PC-3 (cell line): ENCODE data around the gene IRF5. TPM values are rescaled to one million over a fixed set of nuclear protein-coding genes. Genes with fewer than 3 reads are reported as not detected.

Experiments used
- ATAC-seq: fragments of 200-7000 bp; cut with Tn5 transposase; 2 replicates; pipeline ENCODE4 v1.9.1; 2020; ENCODE audit warnings: mild to moderate bottlenecking, moderate library complexity
- BruUV-seq: library from RNA; stranded (reverse); fragments of 400-500 nt; replicated peaks from 2 replicates; lab custom pipeline; 2021; lab: Mats Ljungman, UMichigan
- CTCF ChIA-PET: fragments of 300-600 bp; sonication (Branson Sonifier 250); formaldehyde crosslinking; loops from one replicate; lab custom pipeline; 2022; ENCODE audit warnings: antibody characterized with exemption; lab: Charles Lee
- POLR2A ChIA-PET: fragments of 300-600 bp; sonication (Branson Sonifier 250); formaldehyde crosslinking; loops from one replicate; lab custom pipeline; 2022; ENCODE audit warnings: antibody characterized with exemption; ENCODE audit not compliant: unreplicated experiment; lab: Charles Lee
- DNase-seq: peaks from one replicate; pipeline ENCODE4 v3.0.0-alpha.2; 2015
- H2AFZ ChIP-seq: fragments of 300-600 bp; sonication (generic); 2 replicates; pipeline ENCODE4 v1.6.0; 2016; ENCODE audit warnings: antibody characterized with exemption, low read length
- H3F3A ChIP-seq: fragments of 300-600 bp; sonication (generic); one replicate; pipeline ENCODE4 v1.6.0; 2017; ENCODE audit warnings: antibody characterized with exemption, low read length, control low read depth, mild to moderate bottlenecking; ENCODE audit not compliant: unreplicated experiment
- H3K27ac ChIP-seq: fragments of 300-600 bp; sonication (generic); 2 replicates; pipeline ENCODE4 v1.5.1; 2016; ENCODE audit warnings: mild to moderate bottlenecking, low read length
- H3K27me3 ChIP-seq: fragments of 300-600 bp; sonication (generic); 2 replicates; pipeline ENCODE4 v1.6.1; 2016; ENCODE audit warnings: low read length, mixed read lengths
- H3K36me3 ChIP-seq: fragments of 300-600 bp; sonication (generic); 2 replicates; pipeline ENCODE4 v1.6.1; 2016; ENCODE audit warnings: low read depth, mixed run types, low read length, mixed read lengths
- H3K4me1 ChIP-seq: fragments of 300-600 bp; sonication (generic); 2 replicates; pipeline ENCODE4 v1.5.1; 2016; ENCODE audit warnings: low read length; ENCODE audit not compliant: insufficient read depth
- H3K4me2 ChIP-seq: fragments of 300-600 bp; sonication (generic); 2 replicates; pipeline ENCODE4 v1.6.0; 2016; ENCODE audit warnings: low read length
- H3K4me3 ChIP-seq: fragments of 300-600 bp; sonication (generic); 2 replicates; pipeline ENCODE4 v1.5.1; 2016; ENCODE audit warnings: mild to moderate bottlenecking, low read length, mixed read lengths
- H3K79me2 ChIP-seq: fragments of 300-600 bp; sonication (generic); 2 replicates; pipeline ENCODE4 v1.6.1; 2017; ENCODE audit warnings: low read length, mixed read lengths
- H3K9ac ChIP-seq: fragments of 300-600 bp; sonication (generic); 2 replicates; pipeline ENCODE4 v1.6.0; 2016; ENCODE audit warnings: mild to moderate bottlenecking, low read length
- H3K9me2 ChIP-seq: fragments of 300-600 bp; sonication (generic); replicated peaks from 2 replicates; pipeline ENCODE4 v1.6.1; 2016; ENCODE audit warnings: mixed run types, low read length, mixed read lengths
- H3K9me3 ChIP-seq: fragments of 300-600 bp; sonication (generic); 2 replicates; pipeline ENCODE4 v1.6.1; 2016; ENCODE audit warnings: low read length, mixed read lengths
- H4K20me1 ChIP-seq: fragments of 300-600 bp; sonication (generic); 2 replicates; pipeline ENCODE4 v1.6.1; 2016; ENCODE audit warnings: low read length, mixed read lengths
- EZH2 ChIP-seq: fragments of 300-600 bp; sonication (generic); IDR thresholded peaks from one replicate; pipeline ENCODE4 v1.6.1; 2017; ENCODE audit warnings: antibody characterized with exemption, mild to moderate bottlenecking, low read length; ENCODE audit not compliant: unreplicated experiment
- EZH2phosphoT487 ChIP-seq: fragments of 300-600 bp; sonication (generic); IDR thresholded peaks from 2 replicates; pipeline ENCODE4 v1.6.1; 2018; ENCODE audit warnings: mild to moderate bottlenecking, antibody characterized with exemption, low read length, borderline replicate concordance
- intact Hi-C: fragments of 100-400 bp; cut with micrococcal nuclease; formaldehyde crosslinking; loops from 2 replicates; pipeline ENCODE4 v1.9.0; 2023
- total RNA-seq: library from RNA; depleted of rRNA; stranded (reverse); fragments of >200 nt; gene quantifications from 2 replicates; pipeline ENCODE4 v1.2.3, GENCODE V29; 2014
- TF ChIP-seq, protein P1 (sequence below): fragments of 300-600 bp; sonication (generic); conservative IDR thresholded peaks from 2 replicates; pipeline ENCODE4 v1.5.1; 2017; ENCODE audit warnings: antibody characterized with exemption, low read depth, mild to moderate bottlenecking, low read length

The IRF5 gene
- total RNA-seq, 1 experiment from 2014 or later: 15.3 TPM

DNA sequence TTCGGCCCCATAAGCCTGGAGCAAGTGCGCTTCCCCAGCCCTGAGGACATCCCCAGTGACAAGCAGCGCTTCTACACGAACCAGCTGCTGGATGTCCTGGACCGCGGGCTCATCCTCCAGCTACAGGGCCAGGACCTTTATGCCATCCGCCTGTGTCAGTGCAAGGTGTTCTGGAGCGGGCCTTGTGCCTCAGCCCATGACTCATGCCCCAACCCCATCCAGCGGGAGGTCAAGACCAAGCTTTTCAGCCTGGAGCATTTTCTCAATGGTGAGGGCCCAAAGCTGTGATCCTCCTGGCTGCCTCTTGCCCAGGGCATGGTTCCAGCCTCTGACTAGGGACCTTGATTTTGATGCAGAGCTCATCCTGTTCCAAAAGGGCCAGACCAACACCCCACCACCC, 10.1 kb downstream of the IRF5 start:
- intact Hi-C loops: no loop called here
- Histone ChIP-seq H3K4me2 (no peak overlapping the region), H3K27me3 (no peaks in the 10 kb centered on the region), H2AFZ (no peak overlapping the region), H3K4me3 (no peak overlapping the region), H3K9me2 (no peaks in the 10 kb centered on the region), H3K9me3 (no peaks in the 10 kb centered on the region), H3K27ac (no peak overlapping the region), H3K9ac (no peak overlapping the region), H3K79me2 (no peaks in the 10 kb centered on the region), H3F3A (no peaks in the 10 kb centered on the region), H4K20me1 (no peaks in the 10 kb centered on the region), H3K4me1 (no peaks in the 10 kb centered on the region), H3K36me3 (0 out of 2 replicates have a peak, but pooled peaks cover 5% of the 10 kb centered on the region)
- POLR2A ChIA-PET: interaction anchor here (0.6 kb wide), 1 partner anchor 122 kb away, joined by 6 read pairs; no protein-coding TSS in a partner anchor
- peak; percentile 45 for ATAC-seq
- CTCF ChIA-PET: interaction anchor here (1.0 kb wide), 1 partner anchor 25 kb away, joined by 3 read pairs; no protein-coding TSS in a partner anchor
- TF ChIP-seq EZH2phosphoT487: no peak
- no peak for TF ChIP-seq EZH2
- TF ChIP-seq, protein P1, sequence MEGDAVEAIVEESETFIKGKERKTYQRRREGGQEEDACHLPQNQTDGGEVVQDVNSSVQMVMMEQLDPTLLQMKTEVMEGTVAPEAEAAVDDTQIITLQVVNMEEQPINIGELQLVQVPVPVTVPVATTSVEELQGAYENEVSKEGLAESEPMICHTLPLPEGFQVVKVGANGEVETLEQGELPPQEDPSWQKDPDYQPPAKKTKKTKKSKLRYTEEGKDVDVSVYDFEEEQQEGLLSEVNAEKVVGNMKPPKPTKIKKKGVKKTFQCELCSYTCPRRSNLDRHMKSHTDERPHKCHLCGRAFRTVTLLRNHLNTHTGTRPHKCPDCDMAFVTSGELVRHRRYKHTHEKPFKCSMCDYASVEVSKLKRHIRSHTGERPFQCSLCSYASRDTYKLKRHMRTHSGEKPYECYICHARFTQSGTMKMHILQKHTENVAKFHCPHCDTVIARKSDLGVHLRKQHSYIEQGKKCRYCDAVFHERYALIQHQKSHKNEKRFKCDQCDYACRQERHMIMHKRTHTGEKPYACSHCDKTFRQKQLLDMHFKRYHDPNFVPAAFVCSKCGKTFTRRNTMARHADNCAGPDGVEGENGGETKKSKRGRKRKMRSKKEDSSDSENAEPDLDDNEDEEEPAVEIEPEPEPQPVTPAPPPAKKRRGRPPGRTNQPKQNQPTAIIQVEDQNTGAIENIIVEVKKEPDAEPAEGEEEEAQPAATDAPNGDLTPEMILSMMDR: no peak
- BruUV-seq: no TSS peak
- peak; percentile 18 for DNase-seq

DNA sequence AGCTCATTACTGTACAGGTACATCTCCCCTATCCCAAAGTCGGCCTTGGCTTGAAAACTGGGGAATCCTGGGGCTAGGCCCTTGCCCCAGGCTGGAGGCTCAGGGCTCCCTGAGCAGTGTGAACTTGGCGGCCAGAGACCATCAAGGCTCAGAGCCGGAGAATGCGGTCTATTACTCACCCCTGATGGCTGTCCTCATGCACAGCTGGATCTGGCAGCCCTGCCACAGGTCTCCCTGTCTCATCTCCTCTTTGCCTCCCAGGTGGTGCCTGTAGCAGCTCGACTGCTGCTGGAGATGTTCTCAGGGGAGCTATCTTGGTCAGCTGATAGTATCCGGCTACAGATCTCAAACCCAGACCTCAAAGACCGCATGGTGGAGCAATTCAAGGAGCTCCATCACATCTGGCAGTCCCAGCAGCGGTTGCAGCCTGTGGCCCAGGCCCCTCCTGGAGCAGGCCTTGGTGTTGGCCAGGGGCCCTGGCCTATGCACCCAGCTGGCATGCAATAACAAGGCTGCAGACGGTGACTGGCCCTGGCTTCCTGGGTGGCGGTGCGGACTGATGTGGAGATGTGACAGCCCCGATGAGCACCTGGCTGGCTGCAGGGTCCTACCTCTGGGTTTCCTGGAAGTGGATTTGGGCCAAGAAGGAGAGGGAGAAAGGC, 10.7 kb downstream of the IRF5 start:
- H3K9me3 ChIP-seq: no peaks in the 10 kb centered on the region
- no peaks in the 10 kb centered on the region for H3K79me2 ChIP-seq
- TF ChIP-seq EZH2 (no peak), EZH2phosphoT487 (no peak)
- TF ChIP-seq, protein P1: no peak
- no peak overlapping the region for H3K4me2 ChIP-seq
- no peaks in the 10 kb centered on the region for H3K9me2 ChIP-seq
- H3K4me1 ChIP-seq: no peaks in the 10 kb centered on the region
- no peaks in the 10 kb centered on the region for H4K20me1 ChIP-seq
- no peak overlapping the region for H3K4me3 ChIP-seq
- intact Hi-C loops: no loop called here
- no peaks in the 10 kb centered on the region for H3F3A ChIP-seq
- H2AFZ ChIP-seq: no peak overlapping the region
- POLR2A ChIA-PET: no interaction called here
- no TSS peak for BruUV-seq
- H3K27ac ChIP-seq: no peak overlapping the region
- H3K27me3 ChIP-seq: no peaks in the 10 kb centered on the region
- CTCF ChIA-PET: no interaction called here
- no peak for DNase-seq
- peaks cover 6% of the 10 kb centered on the region; the same call in 1 of the 2 replicates for H3K36me3 ChIP-seq
- ATAC-seq: peak; percentile 14; the same call in 1 of the 2 replicates
- H3K9ac ChIP-seq: no peak overlapping the region
